ENCODE measurements around the gene ZNF606.

Gene ZNF606

GRCh38 chr19:58002384-58003173, at the start of gene ZNF606:
TSS of gene ZNF606 (minus strand) at chr19:58002820. CDS start at chr19:58001319, 1,501 bp downstream.
- peaks cover 24 to 54% of the 10 kb centered on the region in 2 donors for H3K9me3 ChIP-seq (ENCODE audit: control insufficient read depth in 1 of 2, low read length in 2 of 2)
- H3K27ac ChIP-seq (ENCODE audit: low read length) = peak within 1 kb of the TSS; percentile 27
- H3K4me1 ChIP-seq (ENCODE audit: control insufficient read depth in 1 of 2, insufficient read depth in 2 of 2, low read length in 2 of 2) = peaks cover 6 to 19% of the 10 kb centered on the region in 2 donors
- H3K36me3 ChIP-seq (ENCODE audit: control insufficient read depth in 1 of 2, insufficient read depth in 2 of 2, low read length in 2 of 2) = peaks cover 34 to 79% of the 10 kb centered on the region in 2 donors
- H3K27me3 ChIP-seq (ENCODE audit: low read depth, low read length) = no peaks in the 10 kb centered on the region
- H3K4me3 ChIP-seq (ENCODE audit: low read depth in 1 of 2, low read length in 2 of 2) = peak within 1 kb of the TSS; percentile 94 to 97

GRCh38 chr19:58052256-58052655, 49.6 kb upstream of the ZNF606 start:
- no peak overlapping the region for H3K4me3 ChIP-seq (ENCODE audit: low read depth in 1 of 2, low read length in 2 of 2)
- peaks cover 0 to 26% of the 10 kb centered on the region in 2 donors for H3K9me3 ChIP-seq (ENCODE audit: control insufficient read depth in 1 of 2, low read length in 2 of 2)
- H3K4me1 ChIP-seq (ENCODE audit: control insufficient read depth in 1 of 2, insufficient read depth in 2 of 2, low read length in 2 of 2) = no peaks in the 10 kb centered on the region
- H3K36me3 ChIP-seq (ENCODE audit: control insufficient read depth in 1 of 2, insufficient read depth in 2 of 2, low read length in 2 of 2) = peaks cover 0 to 3% of the 10 kb centered on the region in 2 donors
- H3K27ac ChIP-seq (ENCODE audit: low read length) = no peak overlapping the region
- no peaks in the 10 kb centered on the region for H3K27me3 ChIP-seq (ENCODE audit: low read depth, low read length)

GRCh38 chr19:58047672-58048071, 45.1 kb upstream of the ZNF606 start:
- H3K27ac ChIP-seq (ENCODE audit: low read length) = no peak overlapping the region
- H3K9me3 ChIP-seq (ENCODE audit: control insufficient read depth in 1 of 2, low read length in 2 of 2) = peaks cover 0 to 60% of the 10 kb centered on the region in 2 donors
- no peaks in the 10 kb centered on the region for H3K36me3 ChIP-seq (ENCODE audit: control insufficient read depth in 1 of 2, insufficient read depth in 2 of 2, low read length in 2 of 2)
- peak overlapping the region in 1 of 2 donors; percentile 33 for H3K4me3 ChIP-seq (ENCODE audit: low read depth in 1 of 2, low read length in 2 of 2)
- H3K4me1 ChIP-seq (ENCODE audit: control insufficient read depth in 1 of 2, insufficient read depth in 2 of 2, low read length in 2 of 2) = no peaks in the 10 kb centered on the region
- no peaks in the 10 kb centered on the region for H3K27me3 ChIP-seq (ENCODE audit: low read depth, low read length)

- Histone ChIP-seq H3K9me3 (ENCODE audit: control insufficient read depth in 1 of 2, low read length in 2 of 2) (peaks cover 0 to 57% of the 10 kb centered on the region in 2 donors), H3K27me3 (ENCODE audit: low read depth, low read length) (no peaks in the 10 kb centered on the region), H3K36me3 (ENCODE audit: control insufficient read depth in 1 of 2, insufficient read depth in 2 of 2, low read length in 2 of 2) (no peaks in the 10 kb centered on the region), H3K4me3 (ENCODE audit: low read depth in 1 of 2, low read length in 2 of 2) (peak overlapping the region in 1 of 2 donors; percentile 29), H3K27ac (ENCODE audit: low read length) (no peak overlapping the region), H3K4me1 (ENCODE audit: control insufficient read depth in 1 of 2, insufficient read depth in 2 of 2, low read length in 2 of 2) (no peaks in the 10 kb centered on the region)
Measured at GRCh38 chr19:58046856-58047255, 44.2 kb upstream of the ZNF606 start.

GRCh38 chr19:58045411-58046050, 42.9 kb upstream of the ZNF606 start:
- peak overlapping the region in 1 of 2 donors; percentile 40 for H3K4me3 ChIP-seq (ENCODE audit: low read depth in 1 of 2, low read length in 2 of 2)
- H3K4me1 ChIP-seq (ENCODE audit: control insufficient read depth in 1 of 2, insufficient read depth in 2 of 2, low read length in 2 of 2) = no peaks in the 10 kb centered on the region
- no peaks in the 10 kb centered on the region for H3K36me3 ChIP-seq (ENCODE audit: control insufficient read depth in 1 of 2, insufficient read depth in 2 of 2, low read length in 2 of 2)
- peaks cover 0 to 67% of the 10 kb centered on the region in 2 donors for H3K9me3 ChIP-seq (ENCODE audit: control insufficient read depth in 1 of 2, low read length in 2 of 2)
- H3K27ac ChIP-seq (ENCODE audit: low read length) = no peak overlapping the region
- no peaks in the 10 kb centered on the region for H3K27me3 ChIP-seq (ENCODE audit: low read depth, low read length)

- Histone ChIP-seq H3K9me3 (ENCODE audit: control insufficient read depth in 1 of 2, low read length in 2 of 2) (peaks cover 0 to 73% of the 10 kb centered on the region in 2 donors), H3K4me3 (ENCODE audit: low read depth in 1 of 2, low read length in 2 of 2) (peak overlapping the region in 1 of 2 donors; percentile 40), H3K27me3 (ENCODE audit: low read depth, low read length) (no peaks in the 10 kb centered on the region)
Measured at GRCh38 chr19:58044886-58045285, 42.3 kb upstream of the ZNF606 start.

GRCh38 chr19:58044391-58044790, 41.8 kb upstream of the ZNF606 start:
- no peaks in the 10 kb centered on the region for H3K27me3 ChIP-seq (ENCODE audit: low read depth, low read length)
- H3K4me3 ChIP-seq (ENCODE audit: low read depth in 1 of 2, low read length in 2 of 2) = peak overlapping the region in 1 of 2 donors; percentile 14
- peaks cover 0 to 74% of the 10 kb centered on the region in 2 donors for H3K9me3 ChIP-seq (ENCODE audit: control insufficient read depth in 1 of 2, low read length in 2 of 2)
- no peak overlapping the region for H3K27ac ChIP-seq (ENCODE audit: low read length)
- H3K4me1 ChIP-seq (ENCODE audit: control insufficient read depth in 1 of 2, insufficient read depth in 2 of 2, low read length in 2 of 2) = no peaks in the 10 kb centered on the region
- no peaks in the 10 kb centered on the region for H3K36me3 ChIP-seq (ENCODE audit: control insufficient read depth in 1 of 2, insufficient read depth in 2 of 2, low read length in 2 of 2)

More at GRCh38 chr19:58044886-58045285, 42.3 kb upstream of the ZNF606 start:
- Histone ChIP-seq H3K4me1 (ENCODE audit: control insufficient read depth in 1 of 2, insufficient read depth in 2 of 2, low read length in 2 of 2) (no peaks in the 10 kb centered on the region), H3K36me3 (ENCODE audit: control insufficient read depth in 1 of 2, insufficient read depth in 2 of 2, low read length in 2 of 2) (no peaks in the 10 kb centered on the region), H3K27ac (ENCODE audit: low read length) (no peak overlapping the region)

- peaks cover 0 to 62% of the 10 kb centered on the region in 2 donors for H3K9me3 ChIP-seq (ENCODE audit: control insufficient read depth in 1 of 2, low read length in 2 of 2)
Measured at GRCh38 chr19:58042495-58043340, 40.1 kb upstream of the ZNF606 start.

GRCh38 chr19:58040751-58041525, 38.3 kb upstream of the ZNF606 start:
- Histone ChIP-seq H3K36me3 (ENCODE audit: control insufficient read depth in 1 of 2, insufficient read depth in 2 of 2, low read length in 2 of 2) (no peaks in the 10 kb centered on the region), H3K27ac (ENCODE audit: low read length) (no peak overlapping the region), H3K4me1 (ENCODE audit: control insufficient read depth in 1 of 2, insufficient read depth in 2 of 2, low read length in 2 of 2) (no peaks in the 10 kb centered on the region), H3K27me3 (ENCODE audit: low read depth, low read length) (no peaks in the 10 kb centered on the region), H3K4me3 (ENCODE audit: low read depth in 1 of 2, low read length in 2 of 2) (peak overlapping the region in 1 of 2 donors; percentile 47), H3K9me3 (ENCODE audit: control insufficient read depth in 1 of 2, low read length in 2 of 2) (peaks cover 0 to 46% of the 10 kb centered on the region in 2 donors)

More at GRCh38 chr19:58042495-58043340, 40.1 kb upstream of the ZNF606 start:
- Histone ChIP-seq H3K36me3 (ENCODE audit: control insufficient read depth in 1 of 2, insufficient read depth in 2 of 2, low read length in 2 of 2) (no peaks in the 10 kb centered on the region), H3K27me3 (ENCODE audit: low read depth, low read length) (no peaks in the 10 kb centered on the region), H3K27ac (ENCODE audit: low read length) (no peak overlapping the region), H3K4me1 (ENCODE audit: control insufficient read depth in 1 of 2, insufficient read depth in 2 of 2, low read length in 2 of 2) (no peaks in the 10 kb centered on the region), H3K4me3 (ENCODE audit: low read depth in 1 of 2, low read length in 2 of 2) (peak overlapping the region in 1 of 2 donors; percentile 48)

GRCh38 chr19:58038688-58039204, 36.1 kb upstream of the ZNF606 start:
- H3K36me3 ChIP-seq (ENCODE audit: control insufficient read depth in 1 of 2, insufficient read depth in 2 of 2, low read length in 2 of 2) = no peaks in the 10 kb centered on the region
- peaks cover 0 to 38% of the 10 kb centered on the region in 2 donors for H3K9me3 ChIP-seq (ENCODE audit: control insufficient read depth in 1 of 2, low read length in 2 of 2)
- H3K4me1 ChIP-seq (ENCODE audit: control insufficient read depth in 1 of 2, insufficient read depth in 2 of 2, low read length in 2 of 2) = no peaks in the 10 kb centered on the region
- no peaks in the 10 kb centered on the region for H3K27me3 ChIP-seq (ENCODE audit: low read depth, low read length)
- H3K4me3 ChIP-seq (ENCODE audit: low read depth in 1 of 2, low read length in 2 of 2) = no peak overlapping the region
- no peak overlapping the region for H3K27ac ChIP-seq (ENCODE audit: low read length)

All from muscle layer of duodenum (tissue), 2 donors.